GM19468 (cell line): ENCODE measurements around the gene RNF130.
"Not testable (repeated sequence)": the region's sequence is repeated elsewhere in the genome, so short reads cannot be mapped to it uniquely, and the experiment has no call there.

Source experiments
- ATAC-seq: cut with Tn5 transposase; IDR thresholded peaks from one replicate; pipeline ENCODE4 v1.9.1; 2021; ENCODE audit warnings: mild to moderate bottlenecking, moderate library complexity, moderate number of reproducible peaks; ENCODE audit not compliant: unreplicated experiment; ENCODE audit errors: extremely low read depth

The RNF130 gene

GRCh38 chr5:179990525-179990924, 81.0 kb downstream of the RNF130 start:
- not testable (repeated sequence) for ATAC-seq

- ATAC-seq: no peak
Observed at GRCh38 chr5:179986328-179986727, 85.2 kb downstream of the RNF130 start.

- ATAC-seq: no peak
Observed at GRCh38 chr5:179981636-179982035, 89.9 kb downstream of the RNF130 start.

- no peak for ATAC-seq
Observed at GRCh38 chr5:179980767-179981166, 90.8 kb downstream of the RNF130 start.

- no peak for ATAC-seq
Observed at GRCh38 chr5:179978792-179979191, 92.8 kb downstream of the RNF130 start.

GRCh38 chr5:179975713-179976134, 95.8 kb downstream of the RNF130 start:
- ATAC-seq: no peak

- ATAC-seq: no peak
Observed at GRCh38 chr5:179974946-179975712, 96.4 kb downstream of the RNF130 start.

- no peak for ATAC-seq
Observed at GRCh38 chr5:179974246-179974945, 97.2 kb downstream of the RNF130 start.

- no peak for ATAC-seq
Observed at GRCh38 chr5:179973391-179973790, 98.2 kb downstream of the RNF130 start.

- ATAC-seq: no peak
Observed at GRCh38 chr5:179969110-179969509, 102.4 kb downstream of the RNF130 start.

- ATAC-seq: no peak
Observed at GRCh38 chr5:179967489-179967888, 104.1 kb downstream of the RNF130 start.

GRCh38 chr5:179964015-179964414, 107.5 kb downstream of the RNF130 start:
- no peak for ATAC-seq

GRCh38 chr5:179963375-179963774, 108.2 kb downstream of the RNF130 start:
- ATAC-seq: no peak

- ATAC-seq: no peak
Observed at GRCh38 chr5:179960204-179960831, 111.2 kb downstream of the RNF130 start.

GRCh38 chr5:179959641-179960040, 111.9 kb downstream of the RNF130 start:
- ATAC-seq: no peak

- ATAC-seq: not testable (repeated sequence)
Observed at GRCh38 chr5:179959118-179959517, 112.4 kb downstream of the RNF130 start.

- no peak for ATAC-seq
Observed at GRCh38 chr5:179955630-179956029, 115.9 kb downstream of the RNF130 start.

- ATAC-seq: no peak
Observed at GRCh38 chr5:179955062-179955461, 116.5 kb downstream of the RNF130 start.

GRCh38 chr5:179954434-179954833, 117.1 kb downstream of the RNF130 start:
- ATAC-seq: no peak

GRCh38 chr5:179953987-179954386, 117.6 kb downstream of the RNF130 start:
- ATAC-seq: no peak
